IMR-90 (cell line): ENCODE results near the gene SYTL2. TPM values are rescaled to one million over a fixed set of nuclear protein-coding genes. Genes with fewer than 3 reads are reported as not detected.

Source experiments
- ATAC-seq: fragments of 200-7000 bp; cut with Tn5 transposase; 2 replicates; pipeline ENCODE4 v1.9.1; 2020; ENCODE audit warnings: low read depth, mild to moderate bottlenecking, moderate library complexity
- BruUV-seq: library from RNA; stranded (reverse); fragments of 400-500 nt; replicated peaks from 2 replicates; lab custom pipeline; 2021; lab: Mats Ljungman, UMichigan
- CTCF ChIA-PET: fragments of 300-600 bp; formaldehyde crosslinking; extraction: SDS; loops from one replicate; lab custom pipeline; 2021; ENCODE audit warnings: antibody characterized with exemption; lab: Yijun Ruan, JAX
- POLR2A ChIA-PET: fragments of 300-600 bp; sonication (Branson Sonifier 250); formaldehyde crosslinking; loops from one replicate; lab custom pipeline; 2022; ENCODE audit warnings: antibody characterized with exemption; ENCODE audit not compliant: unreplicated experiment; lab: Charles Lee
- DNase-seq: peaks from one replicate; pipeline ENCODE4 v3.0.0; 2013
- H2AFZ ChIP-seq: replicated peaks from 2 replicates; pipeline ENCODE3; 2013; ENCODE audit warnings: low read length, mild to moderate bottlenecking; ENCODE audit not compliant: poor library complexity
- H2AK5ac ChIP-seq: 2 replicates; pipeline ENCODE4 v1.6.1; 2013; ENCODE audit warnings: low read depth, low read length, inconsistent platforms
- H2AK9ac ChIP-seq: replicated peaks from 2 replicates; pipeline ENCODE3; 2013; ENCODE audit warnings: mild to moderate bottlenecking, low read depth, low read length, moderate library complexity; ENCODE audit not compliant: poor library complexity
- H2BK120ac ChIP-seq: 2 replicates; pipeline ENCODE4 v1.6.1; 2013; ENCODE audit warnings: low read depth, low read length, inconsistent platforms
- H2BK15ac ChIP-seq: 3 replicates; pipeline ENCODE4 v1.6.1; 2013; ENCODE audit warnings: low read depth, low read length, inconsistent platforms
- H2BK20ac ChIP-seq: 2 replicates; pipeline ENCODE4 v1.6.1; 2013; ENCODE audit warnings: low read depth, mild to moderate bottlenecking, inconsistent platforms, low read length, moderate library complexity
- H2BK5ac ChIP-seq: 2 replicates; pipeline ENCODE4 v1.6.1; 2013; ENCODE audit warnings: mild to moderate bottlenecking, low read depth, low read length, inconsistent platforms; ENCODE audit not compliant: poor library complexity, severe bottlenecking
- H3K14ac ChIP-seq: replicated peaks from 2 replicates; pipeline ENCODE4 v1.6.1; 2013; ENCODE audit warnings: low read depth, low read length, inconsistent platforms
- H3K18ac ChIP-seq: 2 replicates; pipeline ENCODE4 v1.6.1; 2013; ENCODE audit warnings: low read depth, low read length, control low read depth
- H3K23ac ChIP-seq: 2 replicates; pipeline ENCODE4 v1.6.1; 2013; ENCODE audit warnings: low read depth, low read length, inconsistent platforms
- H3K27ac ChIP-seq: 2 replicates; pipeline ENCODE4 v1.5.1; 2013; ENCODE audit warnings: mild to moderate bottlenecking, control low read depth, low read length; ENCODE audit not compliant: insufficient read depth
- H3K27me3 ChIP-seq: 2 replicates; pipeline ENCODE4 v1.6.1; 2013; ENCODE audit warnings: low read length; ENCODE audit not compliant: control insufficient read depth, insufficient read depth
- H3K36me3 ChIP-seq: 2 replicates; pipeline ENCODE4 v1.6.1; 2013; ENCODE audit warnings: low read length, mixed read lengths; ENCODE audit not compliant: control insufficient read depth, insufficient read depth
- H3K4ac ChIP-seq: 2 replicates; pipeline ENCODE4 v1.6.1; 2013; ENCODE audit warnings: low read depth, low read length, inconsistent platforms
- H3K4me1 ChIP-seq: 2 replicates; pipeline ENCODE4 v1.6.1; 2013; ENCODE audit warnings: low read length, mixed read lengths; ENCODE audit not compliant: control insufficient read depth, insufficient read depth
- H3K4me2 ChIP-seq: 2 replicates; pipeline ENCODE4 v1.6.1; 2013; ENCODE audit warnings: low read depth, mild to moderate bottlenecking, control low read depth, low read length, moderate library complexity
- H3K4me3 ChIP-seq: 2 replicates; pipeline ENCODE4 v1.5.1; 2013; ENCODE audit warnings: low read depth, mild to moderate bottlenecking, control low read depth, low read length, moderate library complexity; ENCODE audit not compliant: insufficient read depth
- H3K56ac ChIP-seq: 2 replicates; pipeline ENCODE4 v1.6.1; 2013; ENCODE audit warnings: low read length, inconsistent platforms; ENCODE audit not compliant: insufficient read depth; ENCODE audit errors: extremely low read depth
- H3K79me1 ChIP-seq, 2 experiments: 2 replicates each; pipeline ENCODE4 v1.6.1; 2013; ENCODE audit warnings: low read length in 2 of 2, inconsistent platforms in 1 of 2, low read depth in 1 of 2
- H3K9ac ChIP-seq: 2 replicates; pipeline ENCODE4 v1.6.1; 2013; ENCODE audit warnings: low read depth, low read length, control low read depth
- H3K9me1 ChIP-seq: 2 replicates; pipeline ENCODE4 v1.6.1; 2013; ENCODE audit warnings: low read length, inconsistent platforms; ENCODE audit not compliant: insufficient read depth
- H3K9me3 ChIP-seq: 2 replicates; pipeline ENCODE4 v1.6.1; 2013; ENCODE audit warnings: low read length; ENCODE audit not compliant: control insufficient read depth, insufficient read depth
- H4K20me1 ChIP-seq: 2 replicates; pipeline ENCODE4 v1.6.1; 2013; ENCODE audit warnings: low read length, inconsistent platforms; ENCODE audit not compliant: insufficient read depth
- H4K5ac ChIP-seq: 2 replicates; pipeline ENCODE4 v1.6.1; 2013; ENCODE audit warnings: mild to moderate bottlenecking, low read depth, low read length, control low read depth
- H4K8ac ChIP-seq, 2 experiments: 2 replicates each; pipeline ENCODE4 v1.6.1; 2013; ENCODE audit warnings: low read depth in 2 of 2, low read length in 2 of 2, control low read depth in 1 of 2, inconsistent platforms in 1 of 2
- H4K91ac ChIP-seq: 2 replicates; pipeline ENCODE4 v1.6.1; 2013; ENCODE audit warnings: low read depth, low read length, inconsistent platforms; ENCODE audit not compliant: insufficient read depth
- BHLHE40 ChIP-seq: fragments of 150-350 bp; IDR thresholded peaks from 2 replicates; pipeline ENCODE4 v1.6.1; 2016; ENCODE audit warnings: mild to moderate bottlenecking, low read depth, low read length
- CHD1 ChIP-seq: IDR thresholded peaks from 2 replicates; pipeline ENCODE4 v1.6.1; 2012; ENCODE audit warnings: low read depth, low read length, improper control_type of control experiment
- CTCF ChIP-seq: conservative IDR thresholded peaks from 2 replicates; pipeline ENCODE4 v1.5.1; 2012; ENCODE audit warnings: mild to moderate bottlenecking, low read depth, low read length, improper control_type of control experiment
- FOS ChIP-seq: fragments of 150-350 bp; IDR thresholded peaks from 2 replicates; pipeline ENCODE4 v1.6.1; 2016; ENCODE audit warnings: low read depth, low read length
- MAFK ChIP-seq: IDR thresholded peaks from 2 replicates; pipeline ENCODE4 v1.6.1; 2012; ENCODE audit warnings: low read depth, low read length, improper control_type of control experiment
- MAZ ChIP-seq: IDR thresholded peaks from 2 replicates; pipeline ENCODE4 v1.6.1; 2012; ENCODE audit warnings: low read depth, mild to moderate bottlenecking, low read length, improper control_type of control experiment, moderate library complexity, borderline replicate concordance
- RCOR1 ChIP-seq: IDR thresholded peaks from 2 replicates; pipeline ENCODE4 v1.6.1; 2012; ENCODE audit warnings: mild to moderate bottlenecking, low read length, improper control_type of control experiment; ENCODE audit not compliant: insufficient replicate concordance
- SMC3 ChIP-seq: fragments of 150-350 bp; IDR thresholded peaks from 2 replicates; pipeline ENCODE4 v1.6.1; 2016; ENCODE audit warnings: low read depth, mild to moderate bottlenecking, antibody characterized with exemption, low read length, moderate library complexity
- WGBS, 2 experiments: methylation state at CpG; one replicate each; pipeline versions ENCODE4 v1.1.5 to v1.1.7; 2013; ENCODE audit warnings: missing lambda C conversion rate in 2 of 2; ENCODE audit not compliant: insufficient read length in 1 of 2; ENCODE audit errors: extremely low coverage in 2 of 2; 5-methylcytosine and 5-hydroxymethylcytosine counted together
- dilution Hi-C: fragments of 300-500 bp; cut with HindIII; formaldehyde crosslinking; loops from one replicate; pipeline ENCODE4 v1.14.3; 2018; ENCODE audit warnings: low sequenced_read_pairs; ENCODE audit not compliant: unreplicated experiment
- in situ Hi-C: fragments of 300-500 bp; cut with MboI; formaldehyde crosslinking; loops from 3 replicates; pipeline ENCODE4 v1.14.3; 2019; ENCODE audit warnings: low sequenced_read_pairs, inconsistent platforms, mixed read lengths
- intact Hi-C: fragments of 100-400 bp; cut with micrococcal nuclease; formaldehyde crosslinking; loops from 2 replicates; pipeline ENCODE4 v1.10.0; 2022
- polyA plus RNA-seq, 3 experiments: library from polyadenylated mRNA; depleted of rRNA; stranded (reverse); fragments of >200 nt; gene quantifications; 2 replicates each; pipeline ENCODE4 v1.2.3, GENCODE V29; 2012; ENCODE audit warnings: low replicate concordance in 1 of 3
- total RNA-seq: library from RNA; depleted of rRNA; stranded (reverse); fragments of >200 nt; gene quantifications from 2 replicates; pipeline ENCODE4 v1.2.3, GENCODE V29; 2012

The SYTL2 gene
- total and polyA plus RNA-seq, 2 of the 4 experiments (the other 2 are of a cell fraction), result 45.2 to 70.0 TPM

- Histone ChIP-seq H3K4me2 (no peak overlapping the region), H4K20me1 (no peaks in the 10 kb centered on the region), H3K4ac (no peak overlapping the region), H2BK5ac (no peak overlapping the region), H2BK20ac (no peak overlapping the region), H3K18ac (no peak overlapping the region), H3K27ac (no peak overlapping the region), H3K56ac (no peak overlapping the region), H3K9me3 (peaks cover 8% of the 10 kb centered on the region; the same call in 1 of the 2 replicates), H4K8ac (no peak overlapping the region), H4K91ac (no peak overlapping the region), H3K4me1 (peaks cover 23% of the 10 kb centered on the region), H3K36me3 (peaks cover 3% of the 10 kb centered on the region; the same call in 1 of the 2 replicates), H3K4me3 (no peak overlapping the region), H2AFZ (no peak overlapping the region), H2AK9ac (no peak overlapping the region), H3K14ac (no peak overlapping the region), H2BK15ac (no peak overlapping the region), H2BK120ac (no peak overlapping the region), H3K23ac (no peak overlapping the region), H2AK5ac (peak overlapping the region; percentile 44; the same call in 1 of the 2 replicates), H4K5ac (no peak overlapping the region), H3K9ac (no peak overlapping the region), H3K79me1 (peaks cover 20 to 28% of the 10 kb centered on the region in 2 experiments), H3K9me1 (peaks cover 11% of the 10 kb centered on the region; the same call in 1 of the 2 replicates), H3K27me3 (no peaks in the 10 kb centered on the region)
- 100% methylated on average over 1 of the region's 5 CpGs; no CpG with 5 or more reads in 1 of the 2 experiments for WGBS, 2 experiments
- ChIA-PET POLR2A (no interaction called here), CTCF (no interaction called here)
- dilution Hi-C loops (no loop called here), intact Hi-C loops (no loop called here), in situ Hi-C loops (no loop called here)
- no peak for ATAC-seq
- no peak for TF ChIP-seq MAFK
- no peak for TF ChIP-seq RCOR1
- no peak for TF ChIP-seq SMC3
- TF ChIP-seq CHD1, result no peak
- TF ChIP-seq FOS, result no peak
- TF ChIP-seq BHLHE40, result no peak
- no peak for TF ChIP-seq MAZ
- TF ChIP-seq CTCF, result no peak
- DNase-seq, result no peak
- BruUV-seq, result no TSS peak
These were observed 41.2 kb downstream of the SYTL2 start for GRCh38 chr11:85769771-85770170.
